HepG2 (cell line): ENCODE data around the gene SESN1. TPM values are rescaled to one million over a fixed set of nuclear protein-coding genes. Genes with fewer than 3 reads are reported as not detected.
A peak's percentile ranks its signal among the peaks of the same experiment; 100 is the strongest.

Source experiments
- GATAD1 ChIP-seq: IDR thresholded peaks from 2 replicates; pipeline ENCODE4 v1.6.1; 2016; ENCODE audit warnings: missing genetic modification reagents, missing compliant biosample characterization
- MAFF ChIP-seq: IDR thresholded peaks from 2 replicates; pipeline ENCODE4 v1.6.1; 2011; ENCODE audit warnings: low read depth, low read length, improper control_type of control experiment
- MXD4 ChIP-seq: IDR thresholded peaks from 2 replicates; pipeline ENCODE4 v1.6.1; 2016; ENCODE audit warnings: mild to moderate bottlenecking, missing biosample characterization, missing genetic modification reagents
- PCBP2 ChIP-seq: fragments of 200-400 bp; formaldehyde crosslinking; optimal IDR thresholded peaks from 2 replicates; pipeline ENCODE3; 2018; ENCODE audit warnings: low read length, low read depth; ENCODE audit not compliant: poor library complexity, severe bottlenecking
- SOX6 ChIP-seq, 2 experiments: fragments of 450-650 bp in 1 of 2; sonication (generic) in 1 of 2; formaldehyde crosslinking in 1 of 2; IDR thresholded peaks; 2 replicates each; pipeline versions ENCODE4 v1.4.0 to v1.6.1; 2017 to 2020; ENCODE audit warnings: antibody characterized with exemption in 1 of 2, mild to moderate bottlenecking in 1 of 2, missing genetic modification reagents in 1 of 2
- ZNF10 ChIP-seq: sonication (generic); formaldehyde crosslinking; IDR thresholded peaks from 2 replicates; pipeline ENCODE4 v1.4.0; 2020; ENCODE audit warnings: mild to moderate bottlenecking, low read depth, missing genetic modification reagents, borderline replicate concordance
- ZNF605 ChIP-seq: sonication (generic); formaldehyde crosslinking; IDR thresholded peaks from 2 replicates; pipeline ENCODE4 v1.8.0; 2022; ENCODE audit warnings: mild to moderate bottlenecking, missing genetic modification reagents
- ZNF660 ChIP-seq: sonication (generic); formaldehyde crosslinking; IDR thresholded peaks from 2 replicates; pipeline ENCODE4 v1.5.1; 2020; ENCODE audit warnings: mild to moderate bottlenecking, low read depth, missing genetic modification reagents, borderline replicate concordance
- ZNF780A ChIP-seq: sonication (generic); formaldehyde crosslinking; IDR thresholded peaks from 2 replicates; pipeline ENCODE4 v1.8.0; 2022; ENCODE audit warnings: mild to moderate bottlenecking, missing genetic modification reagents, moderate library complexity
- polyA plus RNA-seq, 8 experiments: library from polyadenylated mRNA; depleted of rRNA in 3 of 8; stranded (reverse) in 7 of 8; unstranded in 1 of 8; fragments of >200 nt; fragmentation: Illumina TruSeq in 4 of 8; extraction: Trizol in 4 of 8; gene quantifications; 2 replicates each; pipeline versions ENCODE4 v1.2.1 to v1.2.3, GENCODE V29; 2011 to 2016; ENCODE audit warnings: low read depth in 4 of 8, missing spikeins in 1 of 8, mixed read lengths in 1 of 8; ENCODE audit not compliant: insufficient read depth in 1 of 8
- total RNA-seq, 5 experiments: library from RNA; depleted of rRNA; stranded (reverse); fragments of >200 nt; fragmentation: Illumina TruSeq; extraction: Trizol; gene quantifications; 2 replicates each; pipeline ENCODE4 v1.2.3, GENCODE V29; 2016; ENCODE audit warnings: low read depth in 1 of 5
- TF ChIP-seq, protein P1 (sequence below): sonication (generic); formaldehyde crosslinking; IDR thresholded peaks from 2 replicates; pipeline ENCODE4 v1.4.0; 2020; ENCODE audit warnings: missing genetic modification reagents
- TF ChIP-seq, protein P2 (sequence below): sonication (generic); formaldehyde crosslinking; IDR thresholded peaks from 2 replicates; pipeline ENCODE4 v1.4.0; 2020; ENCODE audit warnings: missing genetic modification reagents
- TF ChIP-seq, protein P3 (sequence below): sonication (generic); formaldehyde crosslinking; IDR thresholded peaks from 2 replicates; pipeline ENCODE4 v1.8.1; 2022; ENCODE audit warnings: mild to moderate bottlenecking, missing genetic modification reagents
- TF ChIP-seq, protein P4 (sequence below): sonication (generic); formaldehyde crosslinking; conservative IDR thresholded peaks from 2 replicates; pipeline ENCODE4 v1.8.0; 2022; ENCODE audit warnings: low read depth, missing genetic modification reagents
- TF ChIP-seq, protein P5 (sequence below): IDR thresholded peaks from 2 replicates; pipeline ENCODE4 v1.6.1; 2012; ENCODE audit warnings: inconsistent platforms

Gene SESN1
- total and polyA plus RNA-seq, 2 of the 13 experiments (the other 11 are each of a cell fraction or from before 2014, with no cell fraction given), result 24.9 to 44.7 TPM

DNA sequence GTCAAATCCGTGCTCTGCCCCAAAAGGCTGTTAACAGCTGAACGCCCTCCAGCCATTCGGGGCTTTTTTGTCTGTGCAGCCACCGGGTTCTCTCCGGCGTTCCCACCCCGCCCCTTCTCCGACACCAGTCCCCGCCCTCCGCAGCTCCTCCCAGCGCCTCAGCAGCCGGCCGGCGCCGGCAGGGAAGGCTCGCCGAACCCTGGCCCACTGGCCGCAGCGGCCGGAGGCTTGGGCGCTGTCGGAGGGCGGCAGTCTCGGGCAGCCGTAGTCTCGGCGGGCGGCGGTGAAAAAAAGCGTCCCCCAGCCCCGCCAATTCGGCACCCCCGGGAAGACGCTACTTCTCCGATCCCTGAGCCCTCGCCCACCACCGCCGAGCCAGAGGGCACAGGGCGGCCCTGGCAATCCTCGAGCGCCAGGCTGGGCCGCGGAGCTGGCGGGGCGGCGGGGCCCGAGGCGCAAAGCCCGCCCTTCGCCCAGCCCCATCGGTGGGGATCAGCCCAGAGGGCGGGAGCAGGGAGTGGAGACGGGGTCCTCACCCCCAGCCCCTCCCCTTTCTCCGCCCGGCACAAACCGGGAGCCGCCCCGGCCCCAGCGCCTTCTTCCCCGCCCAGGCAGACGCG lies at the start of gene SESN1 (continued):
- TF ChIP-seq GATAD1 (CRISPR knock-in tag) (no peak), SOX6 (IDR thresholded peaks at IDR 0.05) (no peak), SOX6 (CRISPR knock-in tag; IDR thresholded peaks at IDR 0.05) (peak; percentile 29; the same call in 1 of the 2 replicates), ZNF10 (CRISPR knock-in tag) (no peak), PCBP2 (no peak), MAFF (no peak), ZNF780A (CRISPR knock-in tag) (no peak), ZNF605 (no peak), MXD4 (CRISPR knock-in tag) (no peak; the same call in none of the 2 replicates), ZNF660 (no peak; the same call in 1 of the 2 replicates)
- TF ChIP-seq, protein P1, sequence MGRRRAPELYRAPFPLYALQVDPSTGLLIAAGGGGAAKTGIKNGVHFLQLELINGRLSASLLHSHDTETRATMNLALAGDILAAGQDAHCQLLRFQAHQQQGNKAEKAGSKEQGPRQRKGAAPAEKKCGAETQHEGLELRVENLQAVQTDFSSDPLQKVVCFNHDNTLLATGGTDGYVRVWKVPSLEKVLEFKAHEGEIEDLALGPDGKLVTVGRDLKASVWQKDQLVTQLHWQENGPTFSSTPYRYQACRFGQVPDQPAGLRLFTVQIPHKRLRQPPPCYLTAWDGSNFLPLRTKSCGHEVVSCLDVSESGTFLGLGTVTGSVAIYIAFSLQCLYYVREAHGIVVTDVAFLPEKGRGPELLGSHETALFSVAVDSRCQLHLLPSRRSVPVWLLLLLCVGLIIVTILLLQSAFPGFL (CRISPR knock-in tag), result no peak
- TF ChIP-seq, protein P2, sequence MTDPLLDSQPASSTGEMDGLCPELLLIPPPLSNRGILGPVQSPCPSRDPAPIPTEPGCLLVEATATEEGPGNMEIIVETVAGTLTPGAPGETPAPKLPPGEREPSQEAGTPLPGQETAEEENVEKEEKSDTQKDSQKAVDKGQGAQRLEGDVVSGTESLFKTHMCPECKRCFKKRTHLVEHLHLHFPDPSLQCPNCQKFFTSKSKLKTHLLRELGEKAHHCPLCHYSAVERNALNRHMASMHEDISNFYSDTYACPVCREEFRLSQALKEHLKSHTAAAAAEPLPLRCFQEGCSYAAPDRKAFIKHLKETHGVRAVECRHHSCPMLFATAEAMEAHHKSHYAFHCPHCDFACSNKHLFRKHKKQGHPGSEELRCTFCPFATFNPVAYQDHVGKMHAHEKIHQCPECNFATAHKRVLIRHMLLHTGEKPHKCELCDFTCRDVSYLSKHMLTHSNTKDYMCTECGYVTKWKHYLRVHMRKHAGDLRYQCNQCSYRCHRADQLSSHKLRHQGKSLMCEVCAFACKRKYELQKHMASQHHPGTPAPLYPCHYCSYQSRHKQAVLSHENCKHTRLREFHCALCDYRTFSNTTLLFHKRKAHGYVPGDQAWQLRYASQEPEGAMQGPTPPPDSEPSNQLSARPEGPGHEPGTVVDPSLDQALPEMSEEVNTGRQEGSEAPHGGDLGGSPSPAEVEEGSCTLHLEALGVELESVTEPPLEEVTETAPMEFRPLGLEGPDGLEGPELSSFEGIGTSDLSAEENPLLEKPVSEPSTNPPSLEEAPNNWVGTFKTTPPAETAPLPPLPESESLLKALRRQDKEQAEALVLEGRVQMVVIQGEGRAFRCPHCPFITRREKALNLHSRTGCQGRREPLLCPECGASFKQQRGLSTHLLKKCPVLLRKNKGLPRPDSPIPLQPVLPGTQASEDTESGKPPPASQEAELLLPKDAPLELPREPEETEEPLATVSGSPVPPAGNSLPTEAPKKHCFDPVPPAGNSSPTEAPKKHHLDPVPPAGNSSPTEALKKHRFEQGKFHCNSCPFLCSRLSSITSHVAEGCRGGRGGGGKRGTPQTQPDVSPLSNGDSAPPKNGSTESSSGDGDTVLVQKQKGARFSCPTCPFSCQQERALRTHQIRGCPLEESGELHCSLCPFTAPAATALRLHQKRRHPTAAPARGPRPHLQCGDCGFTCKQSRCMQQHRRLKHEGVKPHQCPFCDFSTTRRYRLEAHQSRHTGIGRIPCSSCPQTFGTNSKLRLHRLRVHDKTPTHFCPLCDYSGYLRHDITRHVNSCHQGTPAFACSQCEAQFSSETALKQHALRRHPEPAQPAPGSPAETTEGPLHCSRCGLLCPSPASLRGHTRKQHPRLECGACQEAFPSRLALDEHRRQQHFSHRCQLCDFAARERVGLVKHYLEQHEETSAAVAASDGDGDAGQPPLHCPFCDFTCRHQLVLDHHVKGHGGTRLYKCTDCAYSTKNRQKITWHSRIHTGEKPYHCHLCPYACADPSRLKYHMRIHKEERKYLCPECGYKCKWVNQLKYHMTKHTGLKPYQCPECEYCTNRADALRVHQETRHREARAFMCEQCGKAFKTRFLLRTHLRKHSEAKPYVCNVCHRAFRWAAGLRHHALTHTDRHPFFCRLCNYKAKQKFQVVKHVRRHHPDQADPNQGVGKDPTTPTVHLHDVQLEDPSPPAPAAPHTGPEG (CRISPR knock-in tag), result peak; percentile 75
- TF ChIP-seq, protein P3, sequence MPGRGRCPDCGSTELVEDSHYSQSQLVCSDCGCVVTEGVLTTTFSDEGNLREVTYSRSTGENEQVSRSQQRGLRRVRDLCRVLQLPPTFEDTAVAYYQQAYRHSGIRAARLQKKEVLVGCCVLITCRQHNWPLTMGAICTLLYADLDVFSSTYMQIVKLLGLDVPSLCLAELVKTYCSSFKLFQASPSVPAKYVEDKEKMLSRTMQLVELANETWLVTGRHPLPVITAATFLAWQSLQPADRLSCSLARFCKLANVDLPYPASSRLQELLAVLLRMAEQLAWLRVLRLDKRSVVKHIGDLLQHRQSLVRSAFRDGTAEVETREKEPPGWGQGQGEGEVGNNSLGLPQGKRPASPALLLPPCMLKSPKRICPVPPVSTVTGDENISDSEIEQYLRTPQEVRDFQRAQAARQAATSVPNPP, result peak; percentile 81; the same call in 1 of the 2 replicates
- TF ChIP-seq, protein P4, sequence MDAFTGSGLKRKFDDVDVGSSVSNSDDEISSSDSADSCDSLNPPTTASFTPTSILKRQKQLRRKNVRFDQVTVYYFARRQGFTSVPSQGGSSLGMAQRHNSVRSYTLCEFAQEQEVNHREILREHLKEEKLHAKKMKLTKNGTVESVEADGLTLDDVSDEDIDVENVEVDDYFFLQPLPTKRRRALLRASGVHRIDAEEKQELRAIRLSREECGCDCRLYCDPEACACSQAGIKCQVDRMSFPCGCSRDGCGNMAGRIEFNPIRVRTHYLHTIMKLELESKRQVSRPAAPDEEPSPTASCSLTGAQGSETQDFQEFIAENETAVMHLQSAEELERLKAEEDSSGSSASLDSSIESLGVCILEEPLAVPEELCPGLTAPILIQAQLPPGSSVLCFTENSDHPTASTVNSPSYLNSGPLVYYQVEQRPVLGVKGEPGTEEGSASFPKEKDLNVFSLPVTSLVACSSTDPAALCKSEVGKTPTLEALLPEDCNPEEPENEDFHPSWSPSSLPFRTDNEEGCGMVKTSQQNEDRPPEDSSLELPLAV (CRISPR knock-in tag), result no peak
- TF ChIP-seq, protein P5, sequence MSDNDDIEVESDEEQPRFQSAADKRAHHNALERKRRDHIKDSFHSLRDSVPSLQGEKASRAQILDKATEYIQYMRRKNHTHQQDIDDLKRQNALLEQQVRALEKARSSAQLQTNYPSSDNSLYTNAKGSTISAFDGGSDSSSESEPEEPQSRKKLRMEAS, result peak; percentile 76
